ENCODE data around the gene JADE2. TPM values are rescaled to one million over a fixed set of nuclear protein-coding genes. Genes with fewer than 3 reads are reported as not detected.

Gene JADE2
- total and polyA plus RNA-seq, 4 donors: 12.4 to 53.5 (median 20.3) TPM

DNA sequence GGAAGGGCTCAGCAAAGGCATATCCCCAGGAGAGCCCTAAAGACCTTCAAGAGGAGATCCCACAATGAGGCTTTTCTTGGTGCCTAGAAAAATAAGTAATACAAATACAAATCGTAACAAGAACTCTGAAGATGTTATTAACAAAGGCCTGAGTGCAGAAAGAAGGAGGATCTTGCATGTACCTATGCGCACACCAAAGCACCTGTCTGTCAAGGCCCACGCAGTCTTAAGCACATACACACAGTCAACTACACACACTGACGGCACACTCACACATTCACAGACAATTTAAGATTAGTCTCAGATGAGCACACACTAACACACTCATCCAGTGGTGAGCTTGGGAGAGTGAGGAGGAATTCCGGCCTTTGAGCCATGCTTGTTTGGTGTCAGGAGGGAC, 38.5 kb downstream of the JADE2 start:
- H3K4me3 ChIP-seq: no peak overlapping the region
- no peak overlapping the region for H3K27ac ChIP-seq (ENCODE audit: low read depth in 1 of 2, low read length in 1 of 2)
- H3K9ac ChIP-seq (ENCODE audit: insufficient read depth in 1 of 2, low read length in 2 of 2): no peak overlapping the region
- H3K27me3 ChIP-seq (ENCODE audit: control insufficient read depth in 3 of 3, insufficient read depth in 3 of 3, low read length in 2 of 3): no peaks in the 10 kb centered on the region
- 76 to 78% methylated on average over 5 of the region's 5 CpGs for WGBS, 2 donors
- no peak for ATAC-seq (ENCODE audit: insufficient read depth, low FRiP score)
- H3K9me3 ChIP-seq (ENCODE audit: control insufficient read depth in 4 of 4, insufficient read depth in 3 of 4, low read length in 3 of 4): no peaks in the 10 kb centered on the region
- H3K4me1 ChIP-seq (ENCODE audit: control insufficient read depth in 5 of 5, insufficient read depth in 5 of 5, low read length in 5 of 5): peaks cover 0 to 33% (median 5%) of the 10 kb centered on the region in 5 donors
- no peak for DNase-seq
- peaks cover 3 to 84% (median 33%) of the 10 kb centered on the region in 4 donors for H3K36me3 ChIP-seq (ENCODE audit: control insufficient read depth in 4 of 4, insufficient read depth in 4 of 4, low read length in 4 of 4)
- TF ChIP-seq, protein P1, sequence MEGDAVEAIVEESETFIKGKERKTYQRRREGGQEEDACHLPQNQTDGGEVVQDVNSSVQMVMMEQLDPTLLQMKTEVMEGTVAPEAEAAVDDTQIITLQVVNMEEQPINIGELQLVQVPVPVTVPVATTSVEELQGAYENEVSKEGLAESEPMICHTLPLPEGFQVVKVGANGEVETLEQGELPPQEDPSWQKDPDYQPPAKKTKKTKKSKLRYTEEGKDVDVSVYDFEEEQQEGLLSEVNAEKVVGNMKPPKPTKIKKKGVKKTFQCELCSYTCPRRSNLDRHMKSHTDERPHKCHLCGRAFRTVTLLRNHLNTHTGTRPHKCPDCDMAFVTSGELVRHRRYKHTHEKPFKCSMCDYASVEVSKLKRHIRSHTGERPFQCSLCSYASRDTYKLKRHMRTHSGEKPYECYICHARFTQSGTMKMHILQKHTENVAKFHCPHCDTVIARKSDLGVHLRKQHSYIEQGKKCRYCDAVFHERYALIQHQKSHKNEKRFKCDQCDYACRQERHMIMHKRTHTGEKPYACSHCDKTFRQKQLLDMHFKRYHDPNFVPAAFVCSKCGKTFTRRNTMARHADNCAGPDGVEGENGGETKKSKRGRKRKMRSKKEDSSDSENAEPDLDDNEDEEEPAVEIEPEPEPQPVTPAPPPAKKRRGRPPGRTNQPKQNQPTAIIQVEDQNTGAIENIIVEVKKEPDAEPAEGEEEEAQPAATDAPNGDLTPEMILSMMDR (IDR thresholded peaks at IDR 0.05; ENCODE audit: control extremely low read depth, extremely low read depth): no peak

- H3K27ac ChIP-seq (ENCODE audit: low read depth in 1 of 2, low read length in 1 of 2): no peak overlapping the region
- peaks cover 3 to 80% (median 33%) of the 10 kb centered on the region in 4 donors for H3K36me3 ChIP-seq (ENCODE audit: control insufficient read depth in 4 of 4, insufficient read depth in 4 of 4, low read length in 4 of 4)
- peaks cover 0 to 33% (median 7%) of the 10 kb centered on the region in 5 donors for H3K4me1 ChIP-seq (ENCODE audit: control insufficient read depth in 5 of 5, insufficient read depth in 5 of 5, low read length in 5 of 5)
Observed at GRCh38 chr5:134564396-134564795, 38.9 kb downstream of the JADE2 start.

GRCh38 chr5:134565791-134566740, 40.6 kb downstream of the JADE2 start:
- Histone ChIP-seq H3K27ac (ENCODE audit: low read depth in 1 of 2, low read length in 1 of 2) (no peak overlapping the region), H3K27me3 (ENCODE audit: control insufficient read depth in 3 of 3, insufficient read depth in 3 of 3, low read length in 2 of 3) (no peaks in the 10 kb centered on the region), H3K9me3 (ENCODE audit: control insufficient read depth in 4 of 4, insufficient read depth in 3 of 4, low read length in 3 of 4) (no peaks in the 10 kb centered on the region), H3K4me3 (no peak overlapping the region), H3K36me3 (ENCODE audit: control insufficient read depth in 4 of 4, insufficient read depth in 4 of 4, low read length in 4 of 4) (peaks cover 3 to 78% (median 23%) of the 10 kb centered on the region in 4 donors), H3K9ac (ENCODE audit: insufficient read depth in 1 of 2, low read length in 2 of 2) (no peak overlapping the region), H3K4me1 (ENCODE audit: control insufficient read depth in 5 of 5, insufficient read depth in 5 of 5, low read length in 5 of 5) (peaks cover 0 to 36% (median 7%) of the 10 kb centered on the region in 5 donors)
- WGBS, 2 donors: 92 to 95% methylated on average over 28 of the region's 28 CpGs
- DNase-seq (no peak), ATAC-seq (ENCODE audit: insufficient read depth, low FRiP score) (no peak)
- TF ChIP-seq, protein P1 (IDR thresholded peaks at IDR 0.05; ENCODE audit: control extremely low read depth, extremely low read depth): no peak

More at GRCh38 chr5:134564396-134564795, 38.9 kb downstream of the JADE2 start:
- WGBS, 2 donors: 96 to 99% methylated on average over 4 of the region's 4 CpGs
- Histone ChIP-seq H3K9me3 (ENCODE audit: control insufficient read depth in 4 of 4, insufficient read depth in 3 of 4, low read length in 3 of 4) (no peaks in the 10 kb centered on the region), H3K9ac (ENCODE audit: insufficient read depth in 1 of 2, low read length in 2 of 2) (no peak overlapping the region), H3K4me3 (no peak overlapping the region), H3K27me3 (ENCODE audit: control insufficient read depth in 3 of 3, insufficient read depth in 3 of 3, low read length in 2 of 3) (no peaks in the 10 kb centered on the region)
- DNase-seq (no peak), ATAC-seq (ENCODE audit: insufficient read depth, low FRiP score) (no peak)
- TF ChIP-seq, protein P1 (IDR thresholded peaks at IDR 0.05; ENCODE audit: control extremely low read depth, extremely low read depth): no peak
